ENCODE measurements around the gene CA14. TPM values are rescaled to one million over a fixed set of nuclear protein-coding genes. Genes with fewer than 3 reads are reported as not detected.
"Not testable (repeated sequence)": the region's sequence is repeated elsewhere in the genome, so short reads cannot be mapped to it uniquely, and the experiment has no call there.

The CA14 gene
- total RNA-seq, 1 donor from 2014 or later, result not detected

DNA sequence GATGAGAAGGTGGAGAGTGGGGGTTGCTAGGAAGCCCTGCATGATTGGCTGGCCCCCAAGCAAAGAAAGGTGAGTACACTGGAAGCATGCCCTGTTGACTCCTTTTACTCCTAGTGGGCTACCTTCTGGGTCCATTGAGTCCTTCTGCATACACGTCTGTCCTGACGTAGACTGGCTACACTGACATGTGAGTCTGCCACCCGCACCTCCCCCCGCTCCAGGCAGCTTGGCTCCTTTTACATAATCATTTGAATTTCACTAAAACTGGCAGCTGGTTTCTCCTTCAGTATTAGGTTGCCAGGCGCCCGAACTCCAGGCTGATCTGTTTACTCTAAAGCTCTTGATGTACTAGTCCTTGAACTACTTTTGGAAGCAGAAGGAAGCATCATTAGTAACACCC lies 44.8 kb downstream of the CA14 start:
- TF ChIP-seq, protein P1, sequence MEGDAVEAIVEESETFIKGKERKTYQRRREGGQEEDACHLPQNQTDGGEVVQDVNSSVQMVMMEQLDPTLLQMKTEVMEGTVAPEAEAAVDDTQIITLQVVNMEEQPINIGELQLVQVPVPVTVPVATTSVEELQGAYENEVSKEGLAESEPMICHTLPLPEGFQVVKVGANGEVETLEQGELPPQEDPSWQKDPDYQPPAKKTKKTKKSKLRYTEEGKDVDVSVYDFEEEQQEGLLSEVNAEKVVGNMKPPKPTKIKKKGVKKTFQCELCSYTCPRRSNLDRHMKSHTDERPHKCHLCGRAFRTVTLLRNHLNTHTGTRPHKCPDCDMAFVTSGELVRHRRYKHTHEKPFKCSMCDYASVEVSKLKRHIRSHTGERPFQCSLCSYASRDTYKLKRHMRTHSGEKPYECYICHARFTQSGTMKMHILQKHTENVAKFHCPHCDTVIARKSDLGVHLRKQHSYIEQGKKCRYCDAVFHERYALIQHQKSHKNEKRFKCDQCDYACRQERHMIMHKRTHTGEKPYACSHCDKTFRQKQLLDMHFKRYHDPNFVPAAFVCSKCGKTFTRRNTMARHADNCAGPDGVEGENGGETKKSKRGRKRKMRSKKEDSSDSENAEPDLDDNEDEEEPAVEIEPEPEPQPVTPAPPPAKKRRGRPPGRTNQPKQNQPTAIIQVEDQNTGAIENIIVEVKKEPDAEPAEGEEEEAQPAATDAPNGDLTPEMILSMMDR (conservative IDR thresholded peaks at IDR 0.05; ENCODE audit: low read depth, low read length), result no peak
- no peak for DNase-seq (ENCODE audit: low read depth)
- H3K4me3 ChIP-seq (ENCODE audit: low read depth, low read length), result no peak overlapping the region

DNA sequence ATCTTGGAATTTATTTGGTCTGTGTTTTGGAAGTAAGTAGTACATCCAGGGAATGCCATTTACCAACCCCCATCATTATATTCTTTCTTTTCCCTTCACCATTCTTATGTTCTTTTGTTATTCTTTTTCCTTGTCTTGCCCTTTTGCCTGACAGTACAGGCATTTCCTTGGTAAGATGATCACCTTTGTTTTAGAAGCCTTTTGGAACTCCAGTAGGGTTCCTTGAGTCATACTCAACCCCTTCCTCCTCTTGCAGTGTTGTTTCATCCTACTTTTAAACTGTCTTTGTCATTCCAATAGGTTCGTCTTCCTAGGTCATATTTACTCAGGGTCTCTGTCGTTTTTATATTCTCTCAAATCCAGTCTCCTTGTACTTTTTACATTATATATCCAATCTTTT lies 45.3 kb downstream of the CA14 start:
- H3K4me3 ChIP-seq (ENCODE audit: low read depth, low read length), result no peak overlapping the region
- no peak for DNase-seq (ENCODE audit: low read depth)
- TF ChIP-seq, protein P1 (conservative IDR thresholded peaks at IDR 0.05; ENCODE audit: low read depth, low read length), result no peak

DNA sequence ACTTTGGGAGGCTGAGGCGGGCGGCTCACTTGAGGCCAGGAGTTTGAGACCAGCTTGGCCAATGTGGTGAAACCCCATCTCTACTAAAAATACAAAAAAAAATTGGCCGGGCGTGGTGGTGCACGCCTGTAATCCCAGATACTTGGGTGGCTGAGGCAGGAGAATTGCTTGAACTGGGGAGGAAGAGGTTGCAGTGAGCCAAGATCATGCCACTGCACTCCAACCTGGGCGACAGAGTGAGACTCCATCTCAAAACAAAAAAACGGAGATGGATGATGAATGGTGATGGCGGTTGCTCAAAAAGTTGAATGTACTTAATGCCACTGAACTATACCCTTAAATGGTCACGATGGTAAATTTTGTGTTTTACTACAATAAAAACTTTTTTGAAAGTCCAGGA lies 51.0 kb downstream of the CA14 start:
- not testable (repeated sequence) for DNase-seq (ENCODE audit: low read depth); H3K4me3 ChIP-seq (ENCODE audit: low read depth, low read length)

DNA sequence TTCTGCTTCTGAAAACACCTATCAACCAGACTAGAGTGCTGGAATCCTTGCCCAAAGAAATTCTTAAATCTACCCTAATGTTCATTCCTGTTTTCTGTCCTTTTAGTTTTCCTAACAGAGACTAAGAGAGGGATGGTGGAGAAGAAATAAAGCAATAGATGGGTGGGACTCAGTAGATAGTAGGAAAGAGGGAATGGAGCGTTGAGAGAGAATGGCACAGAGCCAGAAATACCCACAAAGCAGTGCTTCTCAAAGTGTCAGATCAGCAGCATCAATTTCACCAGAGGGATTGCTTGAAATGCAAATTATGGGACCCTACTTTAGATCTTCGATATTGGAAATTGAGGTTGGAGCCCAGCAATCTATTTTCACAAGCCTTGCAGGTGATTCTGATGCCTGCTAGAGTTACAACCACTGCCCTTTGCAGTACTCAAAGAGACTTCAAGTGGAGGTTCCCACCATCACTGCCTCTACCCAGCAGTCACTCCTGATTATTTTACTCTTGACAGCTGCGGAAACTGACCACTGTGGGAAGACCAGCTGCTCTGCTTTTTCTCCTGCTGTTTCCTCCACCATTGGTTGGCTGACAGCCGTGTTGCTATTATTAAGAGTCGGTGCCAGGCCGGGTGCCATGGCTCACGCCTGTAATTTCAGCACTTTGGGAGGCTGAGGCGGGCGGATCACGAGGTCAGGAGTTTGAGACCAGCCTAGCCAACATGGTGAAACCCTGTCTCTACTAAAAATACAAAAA lies 52.4 kb downstream of the CA14 start:
- H3K4me3 ChIP-seq (ENCODE audit: low read depth, low read length), result no peak overlapping the region
- TF ChIP-seq, protein P1 (conservative IDR thresholded peaks at IDR 0.05; ENCODE audit: low read depth, low read length), result no peak
- DNase-seq (ENCODE audit: low read depth), result no peak

DNA sequence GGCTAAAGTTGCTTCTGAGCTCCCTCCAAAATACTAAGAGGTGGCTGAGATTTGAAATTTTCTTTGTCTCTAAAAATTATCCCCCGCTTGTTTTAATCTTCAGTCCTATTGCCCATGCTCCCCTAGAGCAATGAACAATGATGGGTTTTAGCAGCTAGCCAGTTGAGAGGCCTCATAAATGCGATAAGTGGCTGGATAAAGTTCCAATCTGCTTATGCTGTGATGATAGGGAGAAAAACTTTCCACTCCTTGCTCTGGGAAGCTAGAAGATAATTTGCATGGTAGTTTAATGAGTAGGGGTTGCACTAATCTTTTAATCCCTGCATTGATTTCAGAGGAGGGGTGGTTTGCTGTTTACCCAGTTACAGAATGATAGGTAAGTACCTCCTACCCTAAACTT lies 54.2 kb downstream of the CA14 start:
- no peak for DNase-seq (ENCODE audit: low read depth)

More for the DNA sequence above, 54.2 kb downstream of the CA14 start:
- TF ChIP-seq, protein P1 (conservative IDR thresholded peaks at IDR 0.05; ENCODE audit: low read depth, low read length), result no peak
- H3K4me3 ChIP-seq (ENCODE audit: low read depth, low read length), result no peak overlapping the region

Other genes with a start within 250 kb of the CA14 start
- 7.2 and 7.6 TPM in 2 replicates for gene OTUD7B, start 247.0 kb upstream of the CA14 start, total RNA-seq
- gene VPS45, start 190.0 kb upstream of the CA14 start, total RNA-seq, result 12.5 and 26.9 TPM in 2 replicates
- 56.1 and 68.4 TPM in 2 replicates for gene PLEKHO1, start 107.9 kb upstream of the CA14 start, total RNA-seq
- gene ANP32E, start 21.7 kb upstream of the CA14 start, total RNA-seq, result 42.2 and 55.3 TPM in 2 replicates
- 135 and 136 TPM in 2 replicates for gene APH1A, start 11.2 kb downstream of the CA14 start, total RNA-seq
- gene C1orf54, start 15.0 kb downstream of the CA14 start, total RNA-seq, result 0.29 and 20.8 TPM in 2 replicates
- 0.51 and 3.6 TPM in 2 replicates for gene CIART, start 24.8 kb downstream of the CA14 start, total RNA-seq
- 55.5 and 76.9 TPM in 2 replicates for gene MRPS21, start 36.1 kb downstream of the CA14 start, total RNA-seq
- gene PRPF3, start 63.8 kb downstream of the CA14 start, total RNA-seq, result 24.2 and 35.6 TPM in 2 replicates
- gene RPRD2, start 106.4 kb downstream of the CA14 start, total RNA-seq, result 8.1 and 8.6 TPM in 2 replicates
- 20.5 and 23.9 TPM in 2 replicates for gene TARS2, start 229.6 kb downstream of the CA14 start, total RNA-seq

All from epithelial cell of proximal tubule (primary cell).